C4-2B (cell line): ENCODE measurements around the gene MT1F.

ENCODE experiments used
- ZFX ChIP-seq: fragments of 450-650 bp; IDR thresholded peaks from 2 replicates; pipeline ENCODE4 v1.6.1; 2017
- TF ChIP-seq, protein P1 (sequence below): fragments of 450-650 bp; conservative IDR thresholded peaks from 2 replicates; pipeline ENCODE4 v1.5.1; 2017; ENCODE audit warnings: mild to moderate bottlenecking

GRCh38 chr16:56653218-56653617, 4.5 kb upstream of the MT1F start:
- TF ChIP-seq, protein P1, sequence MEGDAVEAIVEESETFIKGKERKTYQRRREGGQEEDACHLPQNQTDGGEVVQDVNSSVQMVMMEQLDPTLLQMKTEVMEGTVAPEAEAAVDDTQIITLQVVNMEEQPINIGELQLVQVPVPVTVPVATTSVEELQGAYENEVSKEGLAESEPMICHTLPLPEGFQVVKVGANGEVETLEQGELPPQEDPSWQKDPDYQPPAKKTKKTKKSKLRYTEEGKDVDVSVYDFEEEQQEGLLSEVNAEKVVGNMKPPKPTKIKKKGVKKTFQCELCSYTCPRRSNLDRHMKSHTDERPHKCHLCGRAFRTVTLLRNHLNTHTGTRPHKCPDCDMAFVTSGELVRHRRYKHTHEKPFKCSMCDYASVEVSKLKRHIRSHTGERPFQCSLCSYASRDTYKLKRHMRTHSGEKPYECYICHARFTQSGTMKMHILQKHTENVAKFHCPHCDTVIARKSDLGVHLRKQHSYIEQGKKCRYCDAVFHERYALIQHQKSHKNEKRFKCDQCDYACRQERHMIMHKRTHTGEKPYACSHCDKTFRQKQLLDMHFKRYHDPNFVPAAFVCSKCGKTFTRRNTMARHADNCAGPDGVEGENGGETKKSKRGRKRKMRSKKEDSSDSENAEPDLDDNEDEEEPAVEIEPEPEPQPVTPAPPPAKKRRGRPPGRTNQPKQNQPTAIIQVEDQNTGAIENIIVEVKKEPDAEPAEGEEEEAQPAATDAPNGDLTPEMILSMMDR: no peak
- no peak for TF ChIP-seq ZFX
